ENCODE data around the gene CCZ1.
A peak's percentile ranks its signal among the peaks of the same experiment; 100 is the strongest.
"Not testable (repeated sequence)": the region's sequence is repeated elsewhere in the genome, so short reads cannot be mapped to it uniquely, and the experiment has no call there.

The CCZ1 gene

DNA sequence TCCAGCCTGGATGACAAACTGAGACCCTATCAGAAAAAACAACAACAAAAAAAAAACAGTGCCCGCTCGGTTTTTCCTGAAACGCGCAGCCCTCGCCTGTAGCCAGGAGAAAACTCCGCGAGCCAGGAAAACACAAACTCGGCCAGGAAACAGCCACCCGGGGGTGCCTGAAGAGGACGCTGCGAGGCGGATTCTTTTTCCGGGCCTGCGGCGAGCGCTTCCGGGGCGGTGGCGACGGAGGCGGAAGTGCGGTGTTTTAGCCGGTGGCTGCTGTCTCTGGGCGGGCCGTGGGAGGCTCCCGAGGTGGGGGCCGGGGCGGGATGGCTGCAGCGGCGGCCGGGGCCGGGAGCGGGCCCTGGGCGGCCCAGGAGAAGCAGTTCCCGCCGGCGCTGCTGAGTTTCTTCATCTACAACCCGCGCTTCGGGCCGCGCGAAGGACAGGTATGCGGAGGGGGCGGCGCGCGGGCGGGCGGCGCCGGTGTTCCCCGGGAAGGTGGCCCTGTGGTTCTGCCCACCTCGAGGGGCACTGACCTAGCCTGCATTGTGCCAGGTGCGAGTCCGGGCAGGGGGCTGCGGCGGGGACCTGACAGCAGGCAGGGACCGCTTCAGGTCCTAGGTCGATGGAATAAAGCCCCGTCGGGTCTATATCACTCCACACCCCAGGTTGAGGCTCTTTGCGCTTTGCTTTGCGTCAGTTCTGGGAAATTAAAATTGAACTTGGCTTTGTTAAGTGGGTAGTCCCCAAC, at the start of gene CCZ1:
TSS of gene CCZ1 (plus strand) at position 254 of the 745 bp plus-strand sequence. CDS start at position 321, 67 bp downstream.
- peak; percentile 43 for DNase-seq

DNA sequence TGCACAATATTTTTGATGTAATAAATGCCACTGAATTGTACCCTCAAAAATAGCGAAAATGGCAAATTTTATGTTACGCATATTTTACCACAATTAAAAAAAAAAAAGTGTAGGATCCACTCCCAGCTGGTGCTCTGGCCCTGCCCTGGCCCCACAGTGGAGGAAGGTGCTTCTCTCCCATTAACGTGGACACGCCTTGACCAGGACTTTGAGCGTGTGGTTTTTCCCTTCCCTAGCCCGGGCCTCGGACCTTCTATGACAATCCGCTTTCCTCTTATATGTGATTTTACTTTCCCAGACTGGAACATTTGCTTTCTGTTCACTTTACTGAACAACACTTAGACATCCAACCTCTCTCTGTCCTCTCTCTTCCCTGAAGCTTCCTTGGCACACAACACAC, 47.6 kb upstream of the CCZ1 start:
- DNase-seq: no peak

DNA sequence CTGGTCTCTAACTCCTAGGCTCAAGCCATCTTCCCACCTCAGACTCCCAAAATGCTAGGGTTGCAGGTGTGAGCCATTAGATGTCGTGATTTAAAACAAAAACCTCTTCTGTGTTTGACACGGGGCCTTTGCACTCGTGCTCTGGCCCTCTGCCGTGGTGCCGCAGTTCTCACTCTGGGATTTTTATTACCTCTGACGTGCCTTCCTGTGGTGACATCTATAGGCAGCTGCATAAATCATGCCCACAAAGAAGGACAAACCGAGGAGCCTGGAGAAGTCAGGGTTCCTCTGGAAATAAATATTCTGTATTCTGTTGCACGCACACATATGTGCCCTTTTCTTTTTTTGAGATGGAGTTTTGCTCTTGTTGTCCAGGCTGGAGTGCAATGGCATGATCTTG, 43.8 kb upstream of the CCZ1 start:
- DNase-seq: no peak

DNA sequence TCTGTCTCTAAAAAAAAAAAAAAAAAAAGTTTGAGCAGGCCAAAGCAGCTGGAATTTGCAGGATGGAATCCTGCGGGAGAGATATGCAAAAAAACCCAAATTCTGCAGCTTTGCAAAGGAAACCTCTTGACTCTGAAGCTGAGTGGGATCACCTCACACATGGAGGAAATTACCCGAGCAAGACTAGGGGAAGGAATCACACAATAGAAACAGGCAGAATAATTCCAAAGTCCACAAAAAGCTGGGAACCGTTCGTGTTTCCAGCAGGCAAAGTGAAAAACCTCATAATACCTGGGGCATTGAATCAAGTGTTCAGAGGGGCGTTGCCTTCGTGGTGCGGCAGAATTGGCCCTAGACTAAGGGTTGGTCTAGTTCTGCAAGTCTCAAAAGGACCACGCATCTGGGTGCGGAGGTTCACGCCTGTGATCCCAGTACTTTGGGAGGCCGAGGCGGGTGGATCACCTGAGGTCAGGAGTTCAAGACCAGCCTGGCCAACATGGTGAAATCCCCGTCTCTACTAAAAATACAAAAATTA, 41.4 kb upstream of the CCZ1 start:
- not testable (repeated sequence) for DNase-seq

DNA sequence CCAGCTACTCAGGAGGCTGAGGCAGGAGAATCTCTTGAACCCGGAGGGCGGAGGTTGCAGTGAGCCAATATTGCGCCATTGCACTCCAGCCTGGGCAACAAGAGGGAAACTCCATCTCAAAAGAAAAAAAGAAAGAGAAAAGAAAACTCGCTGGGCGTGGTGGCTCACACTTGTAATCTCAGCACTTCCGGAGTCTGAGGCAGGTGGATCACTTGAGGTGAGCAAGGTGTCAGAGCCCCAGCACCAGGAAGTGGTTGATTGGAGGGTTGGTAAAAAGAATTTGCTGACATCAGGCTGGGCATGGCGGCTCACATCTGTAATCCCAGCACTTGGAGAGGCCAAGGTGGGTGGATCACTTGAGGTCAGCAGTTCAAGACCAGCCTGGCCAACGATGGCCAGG, 40.0 kb upstream of the CCZ1 start:
- not testable (repeated sequence) for DNase-seq

DNA sequence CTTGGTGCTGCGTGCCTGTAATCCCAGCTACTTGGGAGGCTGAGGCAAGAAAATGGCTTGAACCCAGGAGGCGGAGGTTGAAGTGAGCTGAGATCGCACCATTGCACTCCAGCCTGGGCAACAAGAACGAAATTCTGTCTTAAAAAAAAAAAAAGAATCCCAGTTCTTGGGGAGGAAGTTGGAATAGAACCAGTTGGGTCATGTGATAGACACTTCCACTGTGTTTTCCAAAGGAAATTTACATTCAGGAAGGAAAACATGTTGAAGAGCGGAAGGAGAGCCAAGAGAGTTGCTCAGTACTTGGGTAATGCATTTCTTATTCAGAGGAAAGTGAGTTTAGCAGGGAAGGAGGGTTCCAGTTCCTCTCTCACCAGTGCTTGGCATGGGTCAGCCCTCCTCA, 37.3 kb upstream of the CCZ1 start:
- not testable (repeated sequence) for DNase-seq

DNA sequence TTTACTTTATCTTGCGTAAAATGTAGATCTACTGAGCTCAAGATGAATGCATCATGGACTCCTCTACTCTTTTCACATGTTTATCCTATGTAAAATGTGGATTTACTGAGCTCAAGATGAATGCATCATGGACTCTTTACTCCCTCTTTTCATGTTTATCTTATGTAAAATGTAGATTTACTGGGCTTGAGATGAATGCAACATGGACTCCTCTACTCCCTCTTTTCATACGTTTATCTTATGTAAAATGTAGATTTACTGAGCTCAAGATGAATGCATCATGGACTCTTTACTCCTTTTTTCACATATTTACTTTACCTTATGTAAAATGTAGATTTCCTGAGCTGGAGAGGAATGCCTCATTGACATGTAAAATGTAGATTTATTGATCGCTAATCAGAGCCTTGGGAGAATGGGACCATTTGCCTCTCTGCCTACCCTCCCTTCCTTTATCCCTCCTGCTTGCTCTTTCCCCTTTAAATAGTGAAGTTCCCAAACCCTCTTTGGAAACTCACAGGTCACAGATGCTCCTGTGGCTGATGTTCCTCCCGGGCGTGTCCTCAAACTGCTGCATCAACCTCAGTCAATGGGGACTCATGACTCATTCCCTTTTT, 35.7 kb upstream of the CCZ1 start:
- not testable (repeated sequence) for DNase-seq

DNA sequence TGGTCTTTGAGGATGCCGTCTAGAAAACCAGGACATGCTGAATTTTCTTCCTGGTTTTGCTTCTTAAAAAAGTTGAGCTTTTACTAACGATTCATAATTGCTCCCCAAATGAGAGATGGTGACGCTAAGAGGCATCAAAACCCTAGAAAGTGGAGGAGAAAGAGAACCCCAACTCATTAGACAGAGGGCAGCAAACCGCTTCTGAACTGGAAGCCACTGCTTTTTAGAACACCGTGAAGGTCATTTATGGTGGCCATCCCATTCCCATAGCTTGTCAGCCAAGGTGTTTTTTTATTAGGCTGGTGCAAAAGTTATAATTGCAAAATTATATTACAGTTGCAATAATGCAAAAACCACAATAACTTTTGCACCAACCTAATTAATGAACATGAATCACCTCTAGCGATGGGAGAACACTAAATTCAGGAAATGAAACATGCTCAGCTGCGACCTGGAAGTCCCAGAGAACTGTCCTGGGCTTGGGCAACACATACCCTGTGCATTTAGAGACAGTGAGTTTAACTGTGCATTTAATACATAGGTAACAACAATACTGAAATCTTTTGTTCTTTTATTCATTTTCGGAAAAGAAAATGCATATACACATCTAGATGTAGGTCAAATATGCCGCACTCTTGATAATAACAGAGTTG, 33.1 kb upstream of the CCZ1 start:
- peak; percentile 16 for DNase-seq

DNA sequence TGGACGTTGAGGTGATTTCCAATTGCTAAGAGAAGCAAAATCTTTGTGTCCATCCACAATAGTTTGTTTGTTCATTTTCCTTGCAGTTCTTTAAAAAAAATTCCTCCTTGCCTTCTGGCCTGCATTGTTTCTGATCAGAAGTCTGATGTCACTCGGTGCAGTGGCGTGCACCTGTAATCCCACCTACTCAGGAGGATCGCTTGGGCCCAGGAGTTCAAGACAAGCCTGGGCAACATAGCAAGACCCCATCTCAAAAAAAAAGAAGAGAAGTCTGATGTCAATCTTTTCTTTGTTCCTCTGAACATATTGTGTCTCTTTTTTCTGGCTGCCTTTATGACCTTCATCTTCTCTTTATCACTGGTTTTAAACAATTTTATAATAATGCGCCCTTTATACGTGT, 31.5 kb upstream of the CCZ1 start:
- DNase-seq: no peak

DNA sequence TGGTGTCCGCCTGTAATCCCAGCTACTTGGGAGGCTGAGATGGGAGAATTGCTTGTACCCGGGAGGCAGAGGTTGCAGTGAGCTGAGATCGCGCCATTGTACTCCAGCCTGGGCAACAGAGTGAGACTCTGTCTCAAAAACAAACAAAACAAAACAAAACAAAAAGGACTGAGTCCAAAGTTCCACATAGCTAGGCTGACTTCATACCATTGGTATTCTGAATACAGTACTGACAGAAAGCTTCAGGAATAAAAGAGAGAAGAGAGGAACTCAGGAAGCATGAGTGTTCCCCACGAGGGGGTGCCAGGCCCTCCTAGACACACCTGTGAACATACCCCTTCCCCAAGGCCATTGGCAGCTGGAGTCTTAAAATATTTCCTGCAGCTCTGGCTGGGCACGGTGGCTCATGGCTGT, 29.6 kb upstream of the CCZ1 start:
- not testable (repeated sequence) for DNase-seq

DNA sequence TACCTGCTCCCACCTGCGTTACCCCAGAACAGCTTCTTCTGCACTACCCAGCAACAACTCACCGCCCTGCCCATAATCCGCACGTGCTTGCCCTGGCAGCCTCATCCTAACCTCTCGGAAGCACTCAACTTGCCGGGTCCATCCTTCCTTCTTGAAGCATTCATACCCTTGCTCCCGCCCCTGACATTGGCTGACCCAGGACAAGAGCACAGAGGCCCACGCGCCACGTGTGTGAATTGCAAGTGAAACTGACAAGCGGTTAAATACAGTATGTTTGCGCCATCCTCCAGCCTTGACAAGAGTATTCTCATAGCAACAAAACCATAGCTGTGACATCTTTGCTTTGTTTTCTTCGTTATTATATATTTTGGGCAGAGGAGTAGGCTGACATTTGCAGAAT, 28.8 kb upstream of the CCZ1 start:
- DNase-seq: no peak

DNA sequence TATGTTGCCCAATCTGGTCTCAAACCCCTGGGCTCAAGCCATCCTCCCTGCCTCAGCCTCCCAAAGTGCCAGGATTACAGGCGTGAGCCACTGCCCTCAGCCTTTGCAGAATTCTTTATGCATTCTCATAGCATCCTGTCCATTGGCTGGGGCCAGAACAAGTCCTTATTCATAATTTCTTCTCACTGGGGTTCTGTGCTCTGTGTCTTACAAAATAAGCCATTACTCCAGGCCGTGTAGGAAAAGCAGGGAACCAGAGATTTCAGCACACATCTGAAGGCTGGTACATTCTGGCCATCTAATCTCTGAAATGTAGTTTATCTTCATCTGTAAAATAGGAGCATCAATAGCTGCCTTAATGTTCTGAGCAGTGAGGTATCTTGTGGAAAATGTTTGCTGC, 28.2 kb upstream of the CCZ1 start:
- no peak for DNase-seq

DNA sequence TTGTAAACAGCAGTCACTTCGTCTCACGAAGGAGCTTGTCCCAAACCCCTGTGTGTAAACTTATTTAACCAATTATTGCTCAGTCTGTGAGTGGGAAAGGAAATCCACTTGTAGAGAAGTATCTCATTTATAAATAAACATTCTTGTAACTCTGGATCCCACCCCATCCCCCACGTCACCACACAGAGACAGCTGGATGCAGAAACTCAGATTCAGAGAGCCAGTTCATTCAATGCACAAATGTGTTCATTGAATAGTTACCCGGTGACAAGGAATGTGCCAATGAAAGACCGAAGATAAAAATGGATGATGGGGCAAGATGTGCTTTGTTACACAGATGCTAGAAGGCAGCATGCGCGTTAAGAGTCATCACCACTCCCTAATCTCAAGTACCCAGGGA, 26.2 kb upstream of the CCZ1 start:
- DNase-seq: no peak

DNA sequence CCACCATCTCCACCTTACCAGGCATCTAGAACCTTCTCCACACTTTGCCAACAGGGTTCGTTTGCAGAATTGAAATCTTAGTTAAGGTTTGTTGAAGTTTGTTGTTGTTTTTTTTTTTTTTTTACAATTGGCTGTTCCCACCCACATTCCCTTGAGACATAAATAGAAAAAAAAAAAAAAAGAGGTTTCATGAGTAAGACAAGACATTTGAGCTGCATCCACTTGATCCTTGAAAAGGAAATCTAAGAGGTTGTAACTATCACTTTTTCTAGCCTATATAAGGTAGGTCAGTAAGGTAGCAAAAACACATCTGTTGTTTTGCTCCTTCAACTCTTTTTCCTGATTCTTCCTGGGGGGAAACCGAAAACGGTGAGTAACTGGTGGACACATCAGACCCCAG, 18.9 kb upstream of the CCZ1 start:
- DNase-seq: not testable (repeated sequence)

DNA sequence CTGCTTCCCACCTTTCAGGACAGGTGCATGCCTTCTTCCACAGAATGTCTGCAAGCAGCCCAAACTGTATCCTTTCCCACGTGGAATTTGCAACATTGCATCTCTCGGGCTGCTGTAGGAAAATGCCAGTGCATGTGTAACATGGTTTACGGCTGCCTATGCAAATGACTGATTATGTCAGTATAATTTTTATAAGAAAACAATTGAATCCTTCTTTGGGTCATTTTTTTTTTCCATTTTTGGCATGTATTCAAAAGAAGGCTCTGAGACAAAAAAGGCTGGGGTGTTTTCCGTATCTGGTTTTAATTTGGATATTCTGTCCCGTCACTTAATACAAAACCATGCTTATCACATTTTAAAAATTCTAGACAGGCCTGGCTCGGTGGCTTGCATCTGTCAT, 18.4 kb upstream of the CCZ1 start:
- DNase-seq: not testable (repeated sequence)

DNA sequence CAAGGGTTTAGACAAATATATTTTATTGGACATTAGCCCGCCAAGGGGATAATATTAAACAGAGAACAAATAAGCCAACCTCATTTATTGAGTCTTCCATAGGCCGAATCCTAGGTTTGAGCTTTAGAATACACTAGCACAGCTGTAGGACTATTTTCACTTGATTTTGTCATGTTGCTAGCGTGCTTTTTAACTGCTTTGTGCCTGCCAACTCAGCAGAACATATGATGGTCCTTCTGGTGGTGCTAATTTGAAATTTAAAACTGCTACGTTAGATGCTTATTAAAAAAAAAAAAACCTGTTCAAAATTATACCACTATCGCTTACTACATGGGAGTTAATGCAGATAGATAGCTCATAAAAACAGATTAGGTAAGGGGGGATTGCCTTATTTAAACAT, 14.1 kb upstream of the CCZ1 start:
- DNase-seq: not testable (repeated sequence)

DNA sequence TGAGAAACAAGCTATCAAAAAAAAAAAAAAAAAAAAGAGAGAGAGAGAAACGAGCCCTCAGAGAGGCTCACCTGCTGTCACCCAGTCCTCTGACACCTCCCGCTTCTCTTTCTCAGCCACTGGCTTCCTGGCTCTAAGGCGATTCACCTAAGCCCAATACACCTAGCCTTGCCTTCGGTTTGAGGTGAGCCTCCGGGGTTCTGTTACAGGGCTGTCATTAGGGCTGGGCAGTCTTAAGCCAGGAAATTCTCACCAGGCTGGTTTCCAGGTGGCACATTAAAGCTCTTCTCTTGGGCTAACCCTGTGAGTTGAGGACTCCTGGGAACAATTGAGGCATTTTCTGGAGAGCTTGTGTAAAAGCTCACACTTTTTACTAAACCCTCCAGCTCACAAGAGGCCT, 10.5 kb upstream of the CCZ1 start:
- DNase-seq: not testable (repeated sequence)

DNA sequence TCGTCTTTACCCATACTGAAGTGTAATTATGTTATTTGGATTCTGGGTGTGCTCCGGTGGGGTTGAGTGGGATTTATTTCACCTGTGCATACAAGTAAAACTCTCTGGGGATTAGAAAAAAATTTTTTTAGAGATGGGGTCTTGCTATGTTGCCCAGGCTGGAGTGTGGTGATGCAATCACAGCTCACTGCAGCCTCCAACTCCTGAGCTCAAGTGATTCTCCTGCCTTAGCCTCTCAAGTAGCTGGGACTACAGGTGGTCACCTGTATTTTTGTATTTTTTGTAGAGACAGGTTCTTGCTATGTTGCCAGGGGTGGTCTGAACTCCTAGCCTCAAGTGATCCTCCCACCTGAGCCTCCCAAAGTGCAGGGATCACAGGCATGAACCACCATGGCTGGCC, 8.3 kb upstream of the CCZ1 start:
- DNase-seq: not testable (repeated sequence)

DNA sequence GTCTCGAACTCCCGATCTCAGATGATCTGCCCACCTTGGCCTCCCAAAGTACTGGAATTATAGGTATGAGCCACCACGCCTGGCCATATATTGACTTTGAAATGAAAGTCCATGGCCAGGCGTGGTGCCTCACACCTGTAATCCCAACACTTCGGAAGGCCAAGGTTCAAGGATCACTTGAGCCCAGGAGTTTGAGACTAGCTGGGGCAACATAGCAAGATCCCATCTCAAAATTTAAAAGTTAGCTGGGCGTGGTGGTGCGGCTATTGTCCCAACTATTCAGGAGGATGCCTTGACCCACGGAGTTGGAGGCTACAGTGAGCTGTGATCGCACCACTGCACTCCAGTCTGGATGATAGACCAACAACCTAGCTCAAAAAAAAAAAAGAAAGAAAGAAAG, 6.0 kb upstream of the CCZ1 start:
- DNase-seq: no peak

DNA sequence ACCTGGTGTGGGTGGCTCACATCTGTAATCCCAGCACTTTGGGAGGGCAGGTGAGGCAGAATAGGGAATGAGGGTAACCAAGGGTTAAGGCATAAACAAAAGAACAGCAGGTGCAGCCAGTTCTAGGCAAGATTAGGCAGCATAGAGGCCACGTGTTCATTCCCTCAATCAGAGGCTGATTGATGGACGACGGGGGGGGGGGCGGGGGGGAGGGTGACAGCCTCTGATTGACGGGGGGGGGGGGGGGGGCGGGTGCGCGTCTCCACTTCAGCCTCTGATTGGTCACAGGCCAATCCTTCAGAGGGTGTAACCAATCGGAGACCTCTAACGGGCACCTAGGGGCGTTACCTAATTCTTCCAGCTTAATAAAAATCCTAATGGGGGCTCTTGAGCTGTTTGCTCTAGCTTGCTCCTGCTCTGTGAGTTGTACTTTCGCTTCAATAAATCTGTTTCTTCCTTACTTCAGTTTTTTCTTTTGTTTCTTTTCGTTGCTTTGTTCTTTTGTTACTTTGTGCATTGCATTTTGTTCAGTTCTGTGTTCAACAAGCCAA, 1.1 kb upstream of the CCZ1 start:
- DNase-seq: not testable (repeated sequence)

DNA sequence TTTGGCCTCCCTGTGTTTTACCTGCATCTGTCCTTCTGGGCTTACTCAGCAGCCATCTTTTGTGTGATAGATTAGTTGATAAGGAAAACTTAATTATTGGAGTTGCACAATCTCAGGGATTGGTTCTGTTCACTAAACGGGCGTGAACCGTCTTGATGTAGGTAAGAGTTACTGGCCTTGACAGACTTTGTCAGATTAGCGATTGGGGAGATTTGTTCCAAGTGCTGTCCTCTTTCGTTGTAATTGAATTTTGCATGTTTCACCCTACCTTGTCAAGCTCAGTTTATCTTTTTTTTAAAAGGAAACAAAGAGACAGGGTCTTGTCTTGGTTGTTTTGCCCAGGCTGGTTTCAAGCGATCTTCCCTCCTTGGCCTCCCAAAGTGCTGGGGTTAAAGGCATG, 4.5 kb downstream of the CCZ1 start:
- DNase-seq: not testable (repeated sequence)

DNA sequence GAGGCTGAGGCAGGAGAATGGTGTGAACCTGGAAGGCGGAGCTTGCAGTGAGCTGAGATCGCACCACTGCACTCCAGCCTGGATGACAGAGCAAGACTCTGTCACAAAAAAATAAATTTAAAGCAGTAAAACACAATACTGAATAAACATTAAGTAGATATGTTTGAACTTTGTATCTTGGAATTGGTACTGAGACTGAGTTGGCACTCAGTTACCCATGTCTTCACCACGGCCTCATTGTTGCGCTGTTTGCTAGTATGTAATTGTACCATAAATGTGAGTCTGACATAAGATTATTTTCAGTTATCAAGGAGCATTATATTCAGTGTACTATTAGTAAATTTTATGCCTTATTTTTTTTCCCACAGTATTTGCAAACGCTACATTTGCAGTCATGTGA, 6.2 kb downstream of the CCZ1 start:
- not testable (repeated sequence) for DNase-seq

DNA sequence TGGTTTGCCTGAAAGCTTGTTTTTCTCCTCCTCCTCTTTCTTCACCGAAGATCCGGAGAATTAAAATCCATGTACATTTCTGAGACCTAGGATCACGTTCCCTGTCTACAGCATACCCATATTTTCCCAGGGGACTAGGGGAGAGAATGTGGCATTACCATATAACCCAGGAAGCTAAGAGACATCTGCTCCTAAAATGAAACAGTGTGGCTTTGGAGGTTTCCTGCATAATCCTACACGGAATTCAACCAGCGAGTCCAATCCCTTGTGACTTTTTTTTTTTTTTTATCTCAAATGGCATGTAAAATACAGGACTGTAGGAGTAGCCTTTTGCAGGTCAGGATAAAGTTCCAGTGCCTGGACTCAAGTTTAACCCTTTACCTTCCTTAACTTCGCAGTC, 10.3 kb downstream of the CCZ1 start:
- DNase-seq: not testable (repeated sequence)

DNA sequence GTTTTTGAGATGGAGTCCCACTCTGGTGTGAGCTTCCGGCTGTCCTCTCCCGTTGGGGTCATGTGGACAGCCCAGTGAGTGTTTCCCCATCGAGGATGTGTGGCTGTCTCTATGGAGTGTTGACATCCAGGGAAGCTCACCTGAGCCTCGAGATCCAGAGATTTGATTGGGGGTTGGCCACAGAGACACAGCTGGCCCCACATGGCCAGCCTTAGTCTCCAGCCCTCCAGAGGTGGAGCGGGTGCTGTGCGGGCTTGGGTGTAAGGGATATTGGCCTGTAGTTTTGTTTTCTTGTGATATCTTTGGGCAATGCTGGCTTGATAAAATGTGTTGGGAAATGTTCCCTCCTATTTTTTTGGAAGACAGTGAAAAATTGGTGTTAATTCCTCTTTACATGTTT, 18.0 kb downstream of the CCZ1 start:
- not testable (repeated sequence) for DNase-seq

Measured in suppressor macrophage treated with lipopolysaccharide for 4 hours (primary cell).